Neural cell (in vitro differentiated cells): ENCODE results near the gene FAF1.

Experiments used
- CTCF ChIP-seq: fragments of 450-650 bp; IDR thresholded peaks from 2 replicates; pipeline ENCODE4 v1.5.1; 2014; ENCODE audit warnings: antibody characterized with exemption, mild to moderate bottlenecking, moderate library complexity; ENCODE audit not compliant: poor library complexity, severe bottlenecking
- EP300 ChIP-seq: fragments of 450-650 bp; conservative IDR thresholded peaks from 2 replicates; pipeline ENCODE4 v1.6.1; 2014; ENCODE audit warnings: antibody characterized with exemption, mild to moderate bottlenecking, moderate library complexity; ENCODE audit not compliant: poor library complexity, severe bottlenecking
- EZH2 ChIP-seq: fragments of 200-600, 300-800 bp; shearing (Covaris generic), sonication (generic); IDR thresholded peaks from 2 replicates; pipeline ENCODE4 v1.6.1; 2014; ENCODE audit warnings: antibody characterized with exemption, low read length, borderline replicate concordance, mild to moderate bottlenecking; ENCODE audit not compliant: insufficient read depth, poor library complexity, severe bottlenecking
- MXI1 ChIP-seq: fragments of 450-650 bp; conservative IDR thresholded peaks from 2 replicates; pipeline ENCODE4 v1.6.1; 2014; ENCODE audit warnings: antibody characterized with exemption, mild to moderate bottlenecking; ENCODE audit not compliant: poor library complexity, severe bottlenecking
- POLR2AphosphoS5 ChIP-seq: IDR thresholded peaks from 2 replicates; pipeline ENCODE4 v1.6.1; 2012
- RAD21 ChIP-seq: fragments of 450-650 bp; conservative IDR thresholded peaks from 2 replicates; pipeline ENCODE4 v1.6.1; 2014; ENCODE audit warnings: antibody characterized with exemption, mild to moderate bottlenecking, moderate library complexity
- SMC3 ChIP-seq: fragments of 450-650 bp; conservative IDR thresholded peaks from 2 replicates; pipeline ENCODE4 v1.6.1; 2014; ENCODE audit warnings: antibody characterized with exemption, mild to moderate bottlenecking, moderate library complexity; ENCODE audit not compliant: poor library complexity
- TAF1 ChIP-seq: IDR thresholded peaks from 2 replicates; pipeline ENCODE4 v1.6.1; 2012; ENCODE audit warnings: low read depth
- TF ChIP-seq, protein P1 (sequence below): IDR thresholded peaks from 2 replicates; pipeline ENCODE4 v1.6.1; 2012; ENCODE audit warnings: borderline replicate concordance

DNA sequence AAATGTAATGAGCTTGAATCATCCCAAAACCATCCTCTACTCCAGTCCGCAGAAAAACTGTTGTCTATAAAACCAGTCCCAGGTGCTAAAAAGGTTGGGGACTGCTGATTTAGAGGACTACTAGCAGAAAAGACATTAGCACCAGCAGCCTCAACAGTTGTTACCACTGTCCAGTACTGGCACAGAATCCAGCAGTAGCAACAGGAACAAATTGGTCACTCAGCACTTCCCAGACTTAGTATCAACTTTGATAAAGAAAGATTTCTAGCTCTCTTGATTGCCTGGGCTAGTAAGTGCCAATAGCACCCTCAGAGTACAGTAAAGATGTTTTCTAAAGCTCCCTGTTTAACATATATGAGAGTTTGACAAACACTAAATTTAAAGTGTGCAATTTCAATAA, 127.9 kb downstream of the FAF1 start:
- TF ChIP-seq SMC3 (no peak), CTCF (no peak), TAF1 (no peak), POLR2AphosphoS5 (no peak), EZH2 (no peak), MXI1 (no peak), RAD21 (no peak), EP300 (no peak)
- TF ChIP-seq, protein P1, sequence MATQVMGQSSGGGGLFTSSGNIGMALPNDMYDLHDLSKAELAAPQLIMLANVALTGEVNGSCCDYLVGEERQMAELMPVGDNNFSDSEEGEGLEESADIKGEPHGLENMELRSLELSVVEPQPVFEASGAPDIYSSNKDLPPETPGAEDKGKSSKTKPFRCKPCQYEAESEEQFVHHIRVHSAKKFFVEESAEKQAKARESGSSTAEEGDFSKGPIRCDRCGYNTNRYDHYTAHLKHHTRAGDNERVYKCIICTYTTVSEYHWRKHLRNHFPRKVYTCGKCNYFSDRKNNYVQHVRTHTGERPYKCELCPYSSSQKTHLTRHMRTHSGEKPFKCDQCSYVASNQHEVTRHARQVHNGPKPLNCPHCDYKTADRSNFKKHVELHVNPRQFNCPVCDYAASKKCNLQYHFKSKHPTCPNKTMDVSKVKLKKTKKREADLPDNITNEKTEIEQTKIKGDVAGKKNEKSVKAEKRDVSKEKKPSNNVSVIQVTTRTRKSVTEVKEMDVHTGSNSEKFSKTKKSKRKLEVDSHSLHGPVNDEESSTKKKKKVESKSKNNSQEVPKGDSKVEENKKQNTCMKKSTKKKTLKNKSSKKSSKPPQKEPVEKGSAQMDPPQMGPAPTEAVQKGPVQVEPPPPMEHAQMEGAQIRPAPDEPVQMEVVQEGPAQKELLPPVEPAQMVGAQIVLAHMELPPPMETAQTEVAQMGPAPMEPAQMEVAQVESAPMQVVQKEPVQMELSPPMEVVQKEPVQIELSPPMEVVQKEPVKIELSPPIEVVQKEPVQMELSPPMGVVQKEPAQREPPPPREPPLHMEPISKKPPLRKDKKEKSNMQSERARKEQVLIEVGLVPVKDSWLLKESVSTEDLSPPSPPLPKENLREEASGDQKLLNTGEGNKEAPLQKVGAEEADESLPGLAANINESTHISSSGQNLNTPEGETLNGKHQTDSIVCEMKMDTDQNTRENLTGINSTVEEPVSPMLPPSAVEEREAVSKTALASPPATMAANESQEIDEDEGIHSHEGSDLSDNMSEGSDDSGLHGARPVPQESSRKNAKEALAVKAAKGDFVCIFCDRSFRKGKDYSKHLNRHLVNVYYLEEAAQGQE, result no peak
